Measurements from ENCODE around the gene SCD5. TPM values are rescaled to one million over a fixed set of nuclear protein-coding genes. Genes with fewer than 3 reads are reported as not detected.

SCD5 gene
- total RNA-seq, 1 donor from 2014 or later, result 1.0 TPM

DNA sequence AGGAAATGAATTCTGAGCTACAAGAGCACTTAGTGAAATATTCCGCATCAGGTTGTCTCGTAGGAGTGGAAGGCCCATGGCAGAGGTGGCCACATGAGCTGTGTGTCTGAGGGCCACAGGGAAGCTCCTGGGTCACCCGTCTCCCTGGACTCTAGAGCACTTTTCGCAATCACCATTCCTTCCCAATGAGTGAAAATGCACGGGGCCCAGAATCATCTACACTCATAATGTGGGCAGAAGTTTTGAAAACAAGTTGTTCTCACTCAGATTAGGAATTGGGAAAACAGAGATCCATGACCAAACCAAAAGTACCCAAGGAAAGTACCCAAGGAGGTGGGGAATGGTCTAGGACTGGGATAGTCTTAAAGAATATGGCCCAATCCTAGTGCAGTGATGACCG, 94.4 kb downstream of the SCD5 start:
- intact Hi-C loops (cut with micrococcal nuclease), result no loop called here
- Mint-ChIP-seq H3K4me1 (ENCODE audit: low read depth) (no peaks in the 10 kb centered on the region), H3K4me3 (ENCODE audit: low read depth) (no peak overlapping the region), H3K27me3 (ENCODE audit: low read depth) (peaks cover 21% of the 10 kb centered on the region), H3K36me3 (ENCODE audit: low read depth) (no peaks in the 10 kb centered on the region), H3K27ac (no peak overlapping the region), H3K9me3 (no peaks in the 10 kb centered on the region)
- DNase-seq (ENCODE audit: low spot score), result no peak

- Mint-ChIP-seq H3K27me3 (ENCODE audit: low read depth) (peaks cover 8% of the 10 kb centered on the region), H3K9me3 (no peaks in the 10 kb centered on the region), H3K27ac (no peak overlapping the region), H3K36me3 (ENCODE audit: low read depth) (no peaks in the 10 kb centered on the region), H3K4me1 (ENCODE audit: low read depth) (no peaks in the 10 kb centered on the region), H3K4me3 (ENCODE audit: low read depth) (no peak overlapping the region)
- no peak for DNase-seq (ENCODE audit: low spot score)
- intact Hi-C loops (cut with micrococcal nuclease), result no loop called here
Observed at GRCh38 chr4:82698412-82698811, 100.2 kb downstream of the SCD5 start.

GRCh38 chr4:82697561-82697960, 101.0 kb downstream of the SCD5 start:
- Mint-ChIP-seq H3K27me3 (ENCODE audit: low read depth) (peaks cover 8% of the 10 kb centered on the region), H3K9me3 (no peaks in the 10 kb centered on the region), H3K36me3 (ENCODE audit: low read depth) (no peaks in the 10 kb centered on the region), H3K27ac (no peak overlapping the region), H3K4me3 (ENCODE audit: low read depth) (no peak overlapping the region), H3K4me1 (ENCODE audit: low read depth) (no peaks in the 10 kb centered on the region)
- DNase-seq (ENCODE audit: low spot score), result no peak
- intact Hi-C loops (cut with micrococcal nuclease), result no loop called here

DNA sequence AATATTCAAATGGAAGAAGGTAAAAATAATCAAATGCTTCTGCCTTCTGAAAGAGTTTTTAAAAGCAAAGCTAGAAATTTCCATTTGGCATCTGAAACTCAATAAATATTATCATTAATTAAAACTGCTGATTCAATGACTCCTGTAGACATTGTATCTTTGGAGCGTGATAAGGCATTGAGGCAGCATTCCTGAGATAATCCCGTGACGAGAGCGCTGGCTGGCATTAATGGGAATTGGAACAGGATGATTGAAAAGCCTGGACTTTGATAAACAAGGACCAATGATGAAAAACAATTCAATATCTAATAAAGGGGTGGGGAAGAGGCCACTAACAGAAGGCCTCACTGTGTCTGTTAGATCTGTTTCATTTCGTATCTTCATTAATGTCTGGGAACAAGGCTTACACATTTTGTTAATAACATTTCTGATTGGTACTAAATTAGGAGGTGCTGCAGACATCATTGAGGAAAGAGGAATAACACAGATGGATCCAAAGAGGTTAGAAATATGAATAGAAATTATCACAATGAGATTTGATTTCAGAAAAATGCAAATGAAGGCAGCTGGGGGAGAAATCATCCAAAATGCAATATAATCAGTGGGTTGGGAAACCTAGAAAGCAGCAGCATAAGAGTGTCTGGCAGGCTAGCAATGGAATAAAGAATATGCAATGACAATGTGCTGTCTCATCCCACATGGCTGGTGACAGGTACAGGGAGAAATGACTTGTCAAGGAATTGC, 102.3 kb downstream of the SCD5 start:
- Mint-ChIP-seq H3K27me3 (ENCODE audit: low read depth) (peaks cover 2% of the 10 kb centered on the region), H3K27ac (no peak overlapping the region), H3K4me3 (ENCODE audit: low read depth) (no peak overlapping the region), H3K36me3 (ENCODE audit: low read depth) (no peaks in the 10 kb centered on the region), H3K4me1 (ENCODE audit: low read depth) (no peaks in the 10 kb centered on the region), H3K9me3 (no peaks in the 10 kb centered on the region)
- intact Hi-C loops (cut with micrococcal nuclease), result no loop called here
- DNase-seq (ENCODE audit: low spot score), result no peak

DNA sequence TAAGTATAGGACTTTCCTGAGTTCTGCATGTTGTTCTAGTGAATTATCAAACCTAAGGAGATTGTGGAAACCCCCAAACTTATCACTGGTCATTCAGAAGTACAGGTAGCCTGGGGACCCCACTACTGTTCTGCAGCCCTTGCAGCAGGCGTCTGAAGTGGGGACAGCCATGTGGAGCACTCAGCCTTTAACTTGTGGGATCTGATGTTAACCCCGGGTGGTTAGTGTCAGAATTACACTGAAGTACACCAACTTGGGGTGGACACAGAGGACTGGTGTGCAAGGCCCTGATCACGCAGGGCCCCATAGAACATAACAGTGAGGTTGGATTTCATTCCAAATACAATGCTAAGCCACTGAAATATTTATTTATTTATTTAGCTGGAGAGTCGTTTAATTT, 103.7 kb downstream of the SCD5 start:
- H3K4me3 Mint-ChIP-seq (ENCODE audit: low read depth), result no peak overlapping the region
- H3K4me1 Mint-ChIP-seq (ENCODE audit: low read depth), result no peaks in the 10 kb centered on the region
- no peaks in the 10 kb centered on the region for H3K36me3 Mint-ChIP-seq (ENCODE audit: low read depth)
- H3K27ac Mint-ChIP-seq, result no peak overlapping the region
- DNase-seq (ENCODE audit: low spot score), result no peak
- no peaks in the 10 kb centered on the region for H3K27me3 Mint-ChIP-seq (ENCODE audit: low read depth)
- intact Hi-C loops (cut with micrococcal nuclease), result no loop called here
- H3K9me3 Mint-ChIP-seq, result no peaks in the 10 kb centered on the region

DNA sequence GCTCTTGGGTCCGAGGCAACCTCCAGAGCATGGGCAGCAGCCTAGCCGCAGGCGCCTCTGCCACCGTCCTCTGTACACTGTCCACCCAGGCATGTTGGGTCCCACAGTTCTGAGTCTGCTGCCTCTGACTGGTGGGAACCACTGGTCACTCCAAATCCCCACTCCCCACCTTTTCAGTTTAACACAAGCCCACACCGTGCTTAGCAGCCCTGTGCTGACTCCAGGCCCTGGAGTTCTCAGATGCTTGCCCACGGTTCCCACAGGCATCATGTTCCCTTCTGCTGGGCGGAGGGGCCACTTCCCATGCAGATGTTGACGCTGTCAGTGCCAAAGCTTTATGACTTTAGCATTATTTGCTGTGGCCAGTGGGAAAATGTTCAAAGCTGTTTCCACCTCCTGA, 104.5 kb downstream of the SCD5 start:
- intact Hi-C loops (cut with micrococcal nuclease), result no loop called here
- no peak overlapping the region for H3K27ac Mint-ChIP-seq
- H3K4me1 Mint-ChIP-seq (ENCODE audit: low read depth), result no peaks in the 10 kb centered on the region
- DNase-seq (ENCODE audit: low spot score), result no peak
- peaks cover 1% of the 10 kb centered on the region for H3K27me3 Mint-ChIP-seq (ENCODE audit: low read depth)
- no peaks in the 10 kb centered on the region for H3K36me3 Mint-ChIP-seq (ENCODE audit: low read depth)
- H3K4me3 Mint-ChIP-seq (ENCODE audit: low read depth), result no peak overlapping the region
- no peaks in the 10 kb centered on the region for H3K9me3 Mint-ChIP-seq

- intact Hi-C loops (cut with micrococcal nuclease), result no loop called here
- H3K4me3 Mint-ChIP-seq (ENCODE audit: low read depth), result no peak overlapping the region
- H3K4me1 Mint-ChIP-seq (ENCODE audit: low read depth), result no peaks in the 10 kb centered on the region
- no peak overlapping the region for H3K27ac Mint-ChIP-seq
- H3K27me3 Mint-ChIP-seq (ENCODE audit: low read depth), result peaks cover 5% of the 10 kb centered on the region
- DNase-seq (ENCODE audit: low spot score), result no peak
- no peaks in the 10 kb centered on the region for H3K36me3 Mint-ChIP-seq (ENCODE audit: low read depth)
- H3K9me3 Mint-ChIP-seq, result no peaks in the 10 kb centered on the region
Observed at GRCh38 chr4:82692101-82692780, 106.4 kb downstream of the SCD5 start.

DNA sequence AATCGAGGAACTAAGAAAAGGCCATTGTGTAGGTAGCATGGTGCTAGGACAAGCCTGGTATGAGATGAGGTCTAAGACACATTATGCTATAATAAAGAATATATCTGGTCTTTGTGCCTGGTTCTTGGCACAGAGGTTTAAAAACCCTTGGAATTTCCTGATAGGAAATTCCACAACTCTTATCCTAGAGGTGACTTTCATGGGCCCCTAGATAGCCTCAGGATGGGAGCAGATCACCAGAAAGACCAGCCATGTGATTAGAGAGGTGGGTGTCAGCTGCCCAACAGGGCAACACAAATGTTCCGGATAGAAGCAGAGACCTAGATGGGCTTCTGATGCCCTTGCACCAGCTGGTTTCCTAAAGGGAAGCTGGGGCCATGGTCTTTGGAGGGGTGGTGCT, 107.2 kb downstream of the SCD5 start:
- intact Hi-C loops (cut with micrococcal nuclease), result no loop called here
- Mint-ChIP-seq H3K27ac (no peak overlapping the region), H3K36me3 (ENCODE audit: low read depth) (no peaks in the 10 kb centered on the region), H3K4me3 (ENCODE audit: low read depth) (no peak overlapping the region), H3K9me3 (no peaks in the 10 kb centered on the region), H3K27me3 (ENCODE audit: low read depth) (peaks cover 5% of the 10 kb centered on the region), H3K4me1 (ENCODE audit: low read depth) (no peaks in the 10 kb centered on the region)
- no peak for DNase-seq (ENCODE audit: low spot score)

DNA sequence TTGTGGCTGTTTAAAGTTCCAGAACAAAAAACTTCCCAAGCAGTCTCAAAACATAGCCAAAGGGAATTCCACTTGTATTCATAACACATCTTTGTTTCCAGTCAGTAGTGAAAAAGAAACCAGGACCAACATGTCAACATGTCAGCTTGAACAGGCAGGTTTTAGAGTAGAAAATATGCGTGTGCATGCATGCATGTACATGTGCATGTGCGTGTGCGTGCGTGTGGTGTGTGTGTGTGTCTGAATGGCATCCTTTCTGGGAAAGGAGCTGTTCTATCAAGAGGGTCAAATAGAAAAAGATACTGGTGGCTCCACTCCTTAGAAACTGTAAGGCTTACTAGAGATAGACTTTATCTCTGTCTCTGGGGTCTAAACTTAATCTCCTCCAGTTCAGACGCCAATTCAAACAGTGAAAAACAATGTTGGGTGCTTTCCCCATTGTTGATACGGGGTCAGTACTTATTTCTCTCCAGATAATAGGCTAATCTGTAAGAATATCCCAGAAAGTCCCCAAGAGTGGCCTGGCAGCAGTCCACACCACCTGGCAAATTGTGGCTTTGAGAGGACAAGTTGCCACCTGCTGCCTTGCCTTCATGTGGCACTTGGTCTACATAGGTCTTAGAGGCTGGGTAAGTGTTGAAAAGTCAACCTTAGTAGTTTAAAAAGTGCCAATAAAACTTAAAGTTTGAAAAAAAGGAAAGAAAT, 110.4 kb downstream of the SCD5 start:
- Mint-ChIP-seq H3K27me3 (ENCODE audit: low read depth) (peaks cover 5% of the 10 kb centered on the region), H3K4me3 (ENCODE audit: low read depth) (no peak overlapping the region), H3K9me3 (no peaks in the 10 kb centered on the region), H3K36me3 (ENCODE audit: low read depth) (no peaks in the 10 kb centered on the region), H3K4me1 (ENCODE audit: low read depth) (no peaks in the 10 kb centered on the region), H3K27ac (no peak overlapping the region)
- intact Hi-C loops (cut with micrococcal nuclease), result no loop called here
- no peak for DNase-seq (ENCODE audit: low spot score)

DNA sequence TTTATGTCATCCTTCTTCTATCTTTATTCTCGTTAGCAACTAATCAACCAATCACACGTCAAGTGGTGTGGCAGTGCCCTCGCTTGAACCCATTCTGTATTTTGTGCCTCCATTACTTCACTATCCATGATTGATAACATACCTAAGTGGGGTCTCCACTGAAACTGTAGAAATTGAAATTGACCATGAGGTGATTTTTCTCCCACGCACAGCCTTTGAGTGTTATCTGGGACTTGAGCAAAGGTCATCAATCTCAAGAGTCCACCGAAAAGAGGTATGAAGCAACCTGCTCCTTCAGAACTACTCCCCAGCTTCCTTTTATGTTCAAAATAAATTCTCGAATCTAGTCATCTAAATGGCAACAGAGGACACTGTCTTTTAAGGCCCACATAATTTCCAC, 111.1 kb downstream of the SCD5 start:
- intact Hi-C loops (cut with micrococcal nuclease), result no loop called here

DNA sequence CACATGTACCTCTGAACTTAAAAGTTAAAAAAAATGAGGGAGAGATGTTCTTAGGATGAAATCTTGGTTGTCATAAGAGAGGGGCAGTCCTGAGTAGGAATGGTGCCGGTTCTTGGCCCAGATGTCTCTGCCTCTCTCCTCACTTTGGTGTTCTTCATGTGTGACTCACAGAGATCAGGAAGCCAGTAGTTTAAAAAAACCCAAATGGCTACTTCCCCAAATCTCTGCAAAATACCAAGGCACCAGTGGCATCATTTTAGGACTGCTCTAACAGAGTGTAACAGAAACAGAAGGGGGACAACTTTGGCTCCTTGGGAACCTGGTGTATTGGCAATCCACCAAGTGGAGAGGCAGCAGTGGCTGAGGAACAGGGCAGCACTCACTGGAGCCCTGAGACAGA, 116.8 kb downstream of the SCD5 start:
- intact Hi-C loops (cut with micrococcal nuclease), result no loop called here
- peaks cover 3% of the 10 kb centered on the region for H3K27me3 Mint-ChIP-seq (ENCODE audit: low read depth)
- H3K36me3 Mint-ChIP-seq (ENCODE audit: low read depth), result no peaks in the 10 kb centered on the region
- H3K4me3 Mint-ChIP-seq (ENCODE audit: low read depth), result no peak overlapping the region
- DNase-seq (ENCODE audit: low spot score), result no peak
- no peaks in the 10 kb centered on the region for H3K9me3 Mint-ChIP-seq
- no peak overlapping the region for H3K27ac Mint-ChIP-seq
- H3K4me1 Mint-ChIP-seq (ENCODE audit: low read depth), result no peaks in the 10 kb centered on the region

More for the DNA sequence above, 111.1 kb downstream of the SCD5 start:
- H3K9me3 Mint-ChIP-seq, result no peaks in the 10 kb centered on the region
- no peak overlapping the region for H3K4me3 Mint-ChIP-seq (ENCODE audit: low read depth)
- no peaks in the 10 kb centered on the region for H3K36me3 Mint-ChIP-seq (ENCODE audit: low read depth)
- H3K27ac Mint-ChIP-seq, result no peak overlapping the region
- peaks cover 5% of the 10 kb centered on the region for H3K27me3 Mint-ChIP-seq (ENCODE audit: low read depth)
- no peaks in the 10 kb centered on the region for H3K4me1 Mint-ChIP-seq (ENCODE audit: low read depth)
- DNase-seq (ENCODE audit: low spot score), result no peak

DNA sequence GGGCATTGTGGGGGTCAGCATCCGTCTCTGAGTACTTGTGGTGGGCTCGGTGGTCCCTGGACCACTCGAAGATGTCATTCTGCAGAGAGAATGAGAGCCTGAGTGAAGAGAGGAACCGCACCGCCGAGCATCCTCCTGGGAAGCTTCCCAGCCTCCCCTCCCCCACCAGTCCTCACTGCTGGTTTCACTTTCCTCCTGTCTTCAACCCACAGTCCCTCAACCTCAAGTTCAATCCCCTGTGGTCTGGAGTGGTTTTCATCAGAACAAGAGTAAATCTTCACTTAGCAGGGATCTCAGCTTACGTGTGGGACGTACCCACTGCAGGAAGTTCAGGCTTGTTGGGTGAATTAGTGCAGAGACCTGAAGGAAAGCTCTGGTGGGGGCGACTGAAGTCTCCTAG, 117.8 kb downstream of the SCD5 start:
- H3K27ac Mint-ChIP-seq, result no peak overlapping the region
- H3K27me3 Mint-ChIP-seq (ENCODE audit: low read depth), result peaks cover 3% of the 10 kb centered on the region
- H3K9me3 Mint-ChIP-seq, result no peaks in the 10 kb centered on the region
- H3K4me1 Mint-ChIP-seq (ENCODE audit: low read depth), result no peaks in the 10 kb centered on the region
- intact Hi-C loops (cut with micrococcal nuclease), result no loop called here
- H3K4me3 Mint-ChIP-seq (ENCODE audit: low read depth), result no peak overlapping the region
- no peaks in the 10 kb centered on the region for H3K36me3 Mint-ChIP-seq (ENCODE audit: low read depth)
- no peak for DNase-seq (ENCODE audit: low spot score)

GRCh38 chr4:82679531-82679930, 119.1 kb downstream of the SCD5 start:
- H3K4me3 Mint-ChIP-seq (ENCODE audit: low read depth), result no peak overlapping the region
- no peak for DNase-seq (ENCODE audit: low spot score)
- H3K4me1 Mint-ChIP-seq (ENCODE audit: low read depth), result no peaks in the 10 kb centered on the region
- intact Hi-C loops (cut with micrococcal nuclease), result no loop called here
- H3K27me3 Mint-ChIP-seq (ENCODE audit: low read depth), result peaks cover 4% of the 10 kb centered on the region
- H3K27ac Mint-ChIP-seq, result no peak overlapping the region
- no peaks in the 10 kb centered on the region for H3K36me3 Mint-ChIP-seq (ENCODE audit: low read depth)
- H3K9me3 Mint-ChIP-seq, result no peaks in the 10 kb centered on the region
